WERI-Rb-1 (cell line): Measurements from ENCODE around the gene DDX10.

ENCODE experiments used
- DNase-seq: peaks from one replicate; pipeline ENCODE4 v3.0.0-alpha.2; 2020
- H3K27ac ChIP-seq: fragments of 250-450 bp; sonication (Bioruptor Pico); 2 replicates; pipeline ENCODE4 v1.5.1; 2020; ENCODE audit warnings: mild to moderate bottlenecking, moderate library complexity
- H3K27me3 ChIP-seq: fragments of 250-450 bp; sonication (Bioruptor Pico); 2 replicates; pipeline ENCODE4 v1.5.1; 2021; ENCODE audit warnings: mild to moderate bottlenecking, low read depth, moderate library complexity; ENCODE audit not compliant: insufficient read depth, severe bottlenecking
- H3K36me3 ChIP-seq: fragments of 250-450 bp; sonication (Bioruptor Pico); 2 replicates; pipeline ENCODE4 v1.5.1; 2020; ENCODE audit warnings: mild to moderate bottlenecking, moderate library complexity
- H3K4me3 ChIP-seq: 2 replicates; pipeline ENCODE4 v1.5.1; 2011; ENCODE audit warnings: low read depth, mild to moderate bottlenecking, control low read depth, low read length
- H3K9me3 ChIP-seq: fragments of 250-450 bp; sonication (Bioruptor Pico); 2 replicates; pipeline ENCODE4 v1.5.1; 2021; ENCODE audit warnings: mild to moderate bottlenecking, moderate library complexity; ENCODE audit not compliant: severe bottlenecking
- CTCF ChIP-seq: IDR thresholded peaks from 2 replicates; pipeline ENCODE4 v1.5.1; 2011; ENCODE audit warnings: low read depth, mild to moderate bottlenecking, control low read depth, inconsistent platforms, low read length

The DDX10 gene

GRCh38 chr11:108694846-108695245, 30.0 kb downstream of the DDX10 start:
- no peaks in the 10 kb centered on the region for H3K9me3 ChIP-seq

GRCh38 chr11:108697872-108698473, 33.1 kb downstream of the DDX10 start:
- Histone ChIP-seq H3K9me3 (no peaks in the 10 kb centered on the region), H3K27me3 (no peaks in the 10 kb centered on the region), H3K4me3 (no peak overlapping the region), H3K27ac (no peak overlapping the region), H3K36me3 (peaks cover 10% of the 10 kb centered on the region)
- peak; percentile 53 for DNase-seq
- peak; percentile 78 for TF ChIP-seq CTCF

More at GRCh38 chr11:108694846-108695245, 30.0 kb downstream of the DDX10 start:
- Histone ChIP-seq H3K27me3 (no peaks in the 10 kb centered on the region), H3K27ac (no peak overlapping the region), H3K36me3 (peaks cover 19% of the 10 kb centered on the region), H3K4me3 (no peak overlapping the region)
- no peak for TF ChIP-seq CTCF
- no peak for DNase-seq

- Histone ChIP-seq H3K9me3 (no peaks in the 10 kb centered on the region), H3K27me3 (no peaks in the 10 kb centered on the region), H3K4me3 (no peak overlapping the region), H3K27ac (no peak overlapping the region), H3K36me3 (peaks cover 5% of the 10 kb centered on the region)
- no peak for TF ChIP-seq CTCF
- DNase-seq = no peak
These were observed 34.2 kb downstream of the DDX10 start for GRCh38 chr11:108698844-108699642.

GRCh38 chr11:108703916-108704315, 39.0 kb downstream of the DDX10 start:
- H3K27ac ChIP-seq = no peak overlapping the region
- TF ChIP-seq CTCF = no peak
- no peak for DNase-seq
- no peaks in the 10 kb centered on the region for H3K27me3 ChIP-seq
- H3K4me3 ChIP-seq = no peak overlapping the region
- no peaks in the 10 kb centered on the region for H3K9me3 ChIP-seq
- peaks cover 15% of the 10 kb centered on the region for H3K36me3 ChIP-seq

GRCh38 chr11:108705061-108705460, 40.2 kb downstream of the DDX10 start:
- H3K27ac ChIP-seq = no peak overlapping the region
- H3K4me3 ChIP-seq = no peak overlapping the region
- H3K27me3 ChIP-seq = no peaks in the 10 kb centered on the region
- TF ChIP-seq CTCF = no peak
- H3K36me3 ChIP-seq = peaks cover 15% of the 10 kb centered on the region
- no peak for DNase-seq
- no peaks in the 10 kb centered on the region for H3K9me3 ChIP-seq

- Histone ChIP-seq H3K27me3 (no peaks in the 10 kb centered on the region), H3K9me3 (no peaks in the 10 kb centered on the region), H3K27ac (no peak overlapping the region), H3K36me3 (peaks cover 15% of the 10 kb centered on the region), H3K4me3 (no peak overlapping the region)
- no peak for TF ChIP-seq CTCF
- DNase-seq = no peak
These were observed 43.3 kb downstream of the DDX10 start for GRCh38 chr11:108708173-108708572.
